NCI-H345 treated with DMSO at 0.1 percent for 48 hours (cell line): Measurements from ENCODE around the gene PAX2.
"Not testable (repeated sequence)": the region's sequence is repeated elsewhere in the genome, so short reads cannot be mapped to it uniquely, and the experiment has no call there.

Source experiments
- DNase-seq: peaks from one replicate; lab custom pipeline; 2025; ENCODE audit not compliant: unreplicated experiment; lab: John Stamatoyannopoulos, UW

Gene PAX2

GRCh38 chr10:100744987-100745881 lies at the start of gene PAX2:
Gene PAX2 (plus strand): TSS chr10:100745582. CDS start chr10:100746261, 679 bp downstream.
- DNase-seq = no peak

GRCh38 chr10:100696477-100696901 lies 48.9 kb upstream of the PAX2 start:
- no peak for DNase-seq

- no peak for DNase-seq
These were observed 48.3 kb upstream of the PAX2 start for GRCh38 chr10:100697070-100697469.

- DNase-seq = no peak
These were observed 47.8 kb upstream of the PAX2 start for GRCh38 chr10:100697631-100698030.

GRCh38 chr10:100701704-100702103 lies 43.7 kb upstream of the PAX2 start:
- DNase-seq = not testable (repeated sequence)

- no peak for DNase-seq
These were observed 40.2 kb upstream of the PAX2 start for GRCh38 chr10:100705139-100705538.

- DNase-seq = no peak
These were observed 38.0 kb upstream of the PAX2 start for GRCh38 chr10:100707261-100707848.

GRCh38 chr10:100709146-100710082 lies 36.0 kb upstream of the PAX2 start:
- no peak for DNase-seq

- DNase-seq = no peak
These were observed 35.1 kb upstream of the PAX2 start for GRCh38 chr10:100710151-100710871.

GRCh38 chr10:100713049-100713858 lies 32.1 kb upstream of the PAX2 start:
- no peak for DNase-seq

GRCh38 chr10:100713859-100714565 lies 31.4 kb upstream of the PAX2 start:
- DNase-seq = no peak

GRCh38 chr10:100714566-100714950 lies 30.8 kb upstream of the PAX2 start:
- DNase-seq = no peak

GRCh38 chr10:100715101-100715444 lies 30.3 kb upstream of the PAX2 start:
- DNase-seq = no peak

- DNase-seq = no peak
These were observed 29.7 kb upstream of the PAX2 start for GRCh38 chr10:100715445-100716385.

GRCh38 chr10:100717166-100717565 lies 28.2 kb upstream of the PAX2 start:
- no peak for DNase-seq

GRCh38 chr10:100718197-100718742 lies 27.1 kb upstream of the PAX2 start:
- no peak for DNase-seq

GRCh38 chr10:100723180-100723579 lies 22.2 kb upstream of the PAX2 start:
- DNase-seq = no peak
